HCT116 (cell line): ENCODE measurements around the gene JDP2. TPM values are rescaled to one million over a fixed set of nuclear protein-coding genes. Genes with fewer than 3 reads are reported as not detected.

Experiments
- ATAC-seq: fragments of 200-7000 bp; cut with Tn5 transposase; 2 replicates; pipeline ENCODE4 v1.9.1; 2020; ENCODE audit warnings: mild to moderate bottlenecking, moderate library complexity
- BruUV-seq: library from RNA; stranded (reverse); fragments of 400-500 nt; replicated peaks from 2 replicates; lab custom pipeline; 2021; lab: Mats Ljungman, UMichigan
- CTCF ChIA-PET: fragments of 300-600 bp; sonication (Branson Sonifier 250); formaldehyde crosslinking; loops from one replicate; lab custom pipeline; 2021; ENCODE audit warnings: antibody characterized with exemption; lab: Charles Lee
- POLR2A ChIA-PET: fragments of 300-600, 350-600 bp; sonication (Branson Sonifier 250); formaldehyde crosslinking; loops from one replicate; lab custom pipeline; 2021; ENCODE audit warnings: antibody characterized with exemption; lab: Charles Lee
- RAD21 ChIA-PET, 2 experiments: fragments of 300-600 bp; sonication (Branson Sonifier 250); formaldehyde crosslinking; loops; one replicate each; lab custom pipeline; 2023; ENCODE audit warnings: low total read pairs in 2 of 2; ENCODE audit not compliant: uncharacterized antibody in 2 of 2, unreplicated experiment in 2 of 2, low non-redundant PET in 1 of 2; lab: Charles Lee
- DNase-seq: peaks from one replicate; pipeline ENCODE4 v3.0.0-alpha.2; 2010; ENCODE audit warnings: low read depth, low spot score
- H2AFZ ChIP-seq: fragments of 200-600 bp; shearing (Covaris generic), sonication (generic); 2 replicates; pipeline ENCODE4 v1.6.1; 2017; ENCODE audit warnings: low read depth, mixed run types, mixed read lengths, antibody characterized with exemption, low read length; ENCODE audit not compliant: poor library complexity, severe bottlenecking
- H3K27ac ChIP-seq: 2 replicates; pipeline ENCODE4 v1.5.1; 2012; ENCODE audit warnings: low read depth, low read length
- H3K27me3 ChIP-seq: fragments of 200-600 bp; sonication (generic); 2 replicates; pipeline ENCODE4 v1.6.1; 2016; ENCODE audit warnings: mixed run types, low read length, mixed read lengths; ENCODE audit not compliant: insufficient read depth
- H3K36me3 ChIP-seq, 2 experiments: fragments of 200-500 bp in 1 of 2; fragments of 200-600 bp in 1 of 2; sonication (Bioruptor generic) in 1 of 2; sonication (generic) in 1 of 2; 2 replicates each; pipeline versions ENCODE4 v1.5.1 to v1.6.1; 2014 to 2016; ENCODE audit warnings: low read length in 2 of 2, inconsistent platforms in 1 of 2, mixed read lengths in 1 of 2, mixed run types in 1 of 2; ENCODE audit not compliant: insufficient read depth in 2 of 2, control insufficient read depth in 1 of 2
- H3K4me1 ChIP-seq, 2 experiments: fragments of 200-600 bp in 1 of 2; sonication (generic) in 1 of 2; 2 replicates each; pipeline versions ENCODE4 v1.5.1 to v1.6.1; 2012 to 2017; ENCODE audit warnings: low read length in 2 of 2, inconsistent platforms in 1 of 2, mild to moderate bottlenecking in 1 of 2, mixed read lengths in 1 of 2, mixed run types in 1 of 2, moderate library complexity in 1 of 2; ENCODE audit not compliant: insufficient read depth in 2 of 2, control insufficient read depth in 1 of 2
- H3K4me2 ChIP-seq: fragments of 200-600 bp; sonication (generic); 2 replicates; pipeline ENCODE4 v1.6.1; 2017; ENCODE audit warnings: mixed run types, low read length, mixed read lengths
- H3K4me3 ChIP-seq, 2 experiments: fragments of 200-600 bp in 1 of 2; sonication (generic) in 1 of 2; replicated peaks in 1 of 2; 2 replicates each; pipeline ENCODE4 v1.5.1; 2011 to 2016; ENCODE audit warnings: low read length in 2 of 2, control low read depth in 1 of 2, low read depth in 1 of 2, mild to moderate bottlenecking in 1 of 2, mixed read lengths in 1 of 2, mixed run types in 1 of 2
- H3K79me2 ChIP-seq: fragments of 200-600 bp; sonication (generic); 2 replicates; pipeline ENCODE4 v1.6.1; 2017; ENCODE audit warnings: mild to moderate bottlenecking, mixed run types, low read length, moderate library complexity, mixed read lengths; ENCODE audit not compliant: insufficient read depth
- H3K9ac ChIP-seq: fragments of 200-600 bp; sonication (generic); 2 replicates; pipeline ENCODE4 v1.6.1; 2016; ENCODE audit warnings: low read length, mixed read lengths
- H3K9me2 ChIP-seq: fragments of 200-600 bp; sonication (generic), shearing (Covaris generic); 2 replicates; pipeline ENCODE4 v1.6.1; 2017; ENCODE audit warnings: mixed run types, mild to moderate bottlenecking, moderate library complexity; ENCODE audit not compliant: insufficient read depth
- H3K9me3 ChIP-seq, 2 experiments: fragments of 200-500 bp in 1 of 2; fragments of 200-600 bp in 1 of 2; sonication (Bioruptor generic) in 1 of 2; sonication (generic) in 1 of 2; 2 replicates each; pipeline ENCODE4 v1.6.1; 2014 to 2017; ENCODE audit warnings: low read length in 2 of 2, mixed read lengths in 2 of 2, inconsistent platforms in 1 of 2, low read depth in 1 of 2, mild to moderate bottlenecking in 1 of 2, mixed run types in 1 of 2, moderate library complexity in 1 of 2; ENCODE audit not compliant: control insufficient read depth in 1 of 2, insufficient read depth in 1 of 2
- H4K20me1 ChIP-seq: fragments of 200-600 bp; sonication (generic), shearing (Covaris generic); 2 replicates; pipeline ENCODE4 v1.6.1; 2017; ENCODE audit warnings: mixed run types, mild to moderate bottlenecking, moderate library complexity; ENCODE audit not compliant: insufficient read depth
- CBX3 ChIP-seq: IDR thresholded peaks from 2 replicates; pipeline ENCODE4 v1.6.1; 2012; ENCODE audit warnings: low read depth
- CEBPB ChIP-seq: IDR thresholded peaks from 2 replicates; pipeline ENCODE4 v1.6.1; 2012; ENCODE audit warnings: low read depth
- CTCF ChIP-seq, 3 experiments: fragments of 200-600 bp in 1 of 3; sonication (generic) in 1 of 3; IDR thresholded peaks in 2 of 3; conservative IDR thresholded peaks in 1 of 3; 2 replicates each; pipeline ENCODE4 v1.5.1; 2012 to 2017; ENCODE audit warnings: low read depth in 2 of 3, low read length in 2 of 3, antibody characterized with exemption in 1 of 3, borderline replicate concordance in 1 of 3, control low read depth in 1 of 3, mild to moderate bottlenecking in 1 of 3, mixed read lengths in 1 of 3, mixed run types in 1 of 3, moderate library complexity in 1 of 3; ENCODE audit not compliant: insufficient read depth in 1 of 3
- EGR1 ChIP-seq: IDR thresholded peaks from 2 replicates; pipeline ENCODE4 v1.6.1; 2012; ENCODE audit warnings: low read depth
- ELF1 ChIP-seq: IDR thresholded peaks from 2 replicates; pipeline ENCODE4 v1.6.1; 2012; ENCODE audit warnings: low read depth, borderline replicate concordance
- EZH2 ChIP-seq: fragments of 200-600 bp; sonication (generic); IDR thresholded peaks from 2 replicates; pipeline ENCODE4 v1.6.1; 2017; ENCODE audit warnings: antibody characterized with exemption, mixed run types
- EZH2phosphoT487 ChIP-seq: fragments of 200-600 bp; IDR thresholded peaks from 2 replicates; pipeline ENCODE4 v1.6.1; 2018; ENCODE audit warnings: antibody characterized with exemption, borderline replicate concordance
- FOSL1 ChIP-seq: IDR thresholded peaks from 2 replicates; pipeline ENCODE4 v1.6.1; 2012; ENCODE audit warnings: low read depth
- POLR2AphosphoS5 ChIP-seq: IDR thresholded peaks from 2 replicates; pipeline ENCODE4 v1.6.1; 2011; ENCODE audit warnings: mild to moderate bottlenecking, low read depth, low read length, moderate library complexity
- RAD21 ChIP-seq: IDR thresholded peaks from 2 replicates; pipeline ENCODE4 v1.6.1; 2012; ENCODE audit warnings: low read depth, mild to moderate bottlenecking
- REST ChIP-seq: IDR thresholded peaks from 2 replicates; pipeline ENCODE4 v1.6.1; 2012; ENCODE audit warnings: low read depth
- SIN3A ChIP-seq: IDR thresholded peaks from 2 replicates; pipeline ENCODE4 v1.6.1; 2012; ENCODE audit warnings: low read depth
- TCF7L2 ChIP-seq: IDR thresholded peaks from 2 replicates; pipeline ENCODE4 v1.7.0; 2011; ENCODE audit warnings: borderline replicate concordance, inconsistent platforms; ENCODE audit not compliant: insufficient read depth, insufficient read length; ENCODE audit errors: extremely low read depth
- YY1 ChIP-seq: IDR thresholded peaks from 2 replicates; pipeline ENCODE4 v1.6.1; 2011; ENCODE audit warnings: low read length, low read depth, moderate library complexity, mild to moderate bottlenecking; ENCODE audit not compliant: insufficient replicate concordance; ENCODE audit errors: extremely low read depth
- ZBTB33 ChIP-seq: IDR thresholded peaks from 2 replicates; pipeline ENCODE4 v1.6.1; 2011; ENCODE audit warnings: mild to moderate bottlenecking, low read length, moderate library complexity; ENCODE audit not compliant: insufficient replicate concordance; ENCODE audit errors: extremely low read depth
- ZFX ChIP-seq: fragments of 450-650 bp; IDR thresholded peaks from 2 replicates; pipeline ENCODE4 v1.6.1; 2017
- ZNF274 ChIP-seq: fragments of 200-500 bp; sonication (Bioruptor generic); IDR thresholded peaks from 2 replicates; pipeline ENCODE4 v1.6.1; 2014; ENCODE audit warnings: mild to moderate bottlenecking, low read depth, low read length, inconsistent platforms
- intact Hi-C: fragments of 100-400 bp; cut with micrococcal nuclease; formaldehyde crosslinking; loops from 2 replicates; pipeline ENCODE4 v1.10.0; 2022
- total RNA-seq: library from RNA; stranded (reverse); gene quantifications from one replicate; pipeline ENCODE4 v1.2.1, GENCODE V29; 2021; ENCODE audit not compliant: unreplicated experiment

The JDP2 gene
- total RNA-seq, 1 experiment from 2014 or later: 25.4 TPM

GRCh38 chr14:75380656-75381055, 47.2 kb upstream of the JDP2 start:
- Histone ChIP-seq H3K27me3 (peaks cover 17% of the 10 kb centered on the region; the same call in 1 of the 2 replicates), H3K36me3 (no peaks in the 10 kb centered on the region), H3K27ac (no peak overlapping the region), H2AFZ (no peak overlapping the region), H3K4me3 (no peak overlapping the region), H3K4me1 (no peaks in the 10 kb centered on the region), H3K9me3 (no peaks in the 10 kb centered on the region), H3K9ac (no peak overlapping the region), H3K4me2 (no peak overlapping the region), H4K20me1 (no peaks in the 10 kb centered on the region), H3K9me2 (no peaks in the 10 kb centered on the region), H3K79me2 (no peaks in the 10 kb centered on the region)
- intact Hi-C loops: no loop called here
- TF ChIP-seq REST: no peak
- no peak for TF ChIP-seq CBX3
- no peak for TF ChIP-seq EGR1
- TF ChIP-seq EZH2: no peak
- no peak for TF ChIP-seq SIN3A
- no peak for TF ChIP-seq ZNF274
- no peak for TF ChIP-seq ZBTB33
- no peak for TF ChIP-seq TCF7L2
- TF ChIP-seq ELF1: no peak
- no peak for TF ChIP-seq ZFX
- TF ChIP-seq FOSL1: no peak
- TF ChIP-seq EZH2phosphoT487: no peak
- no peak for TF ChIP-seq YY1
- no peak for TF ChIP-seq POLR2AphosphoS5
- no peak for TF ChIP-seq CEBPB
- TF ChIP-seq CTCF (IDR thresholded peaks at IDR 0.05 in 2 of 3, conservative IDR thresholded peaks at IDR 0.05 in 1 of 3; ENCODE audit: borderline replicate concordance in 1 of 3, insufficient read depth in 1 of 3, low read depth in 2 of 3, low read length in 2 of 3): no peak
- no peak for TF ChIP-seq RAD21
- BruUV-seq: no TSS peak
- ChIA-PET RAD21 (no interaction called here), POLR2A (no interaction called here), CTCF (no interaction called here)
- no peak for ATAC-seq
- no peak for DNase-seq
